Measurements from ENCODE around the gene LDLRAD3.

DNA sequence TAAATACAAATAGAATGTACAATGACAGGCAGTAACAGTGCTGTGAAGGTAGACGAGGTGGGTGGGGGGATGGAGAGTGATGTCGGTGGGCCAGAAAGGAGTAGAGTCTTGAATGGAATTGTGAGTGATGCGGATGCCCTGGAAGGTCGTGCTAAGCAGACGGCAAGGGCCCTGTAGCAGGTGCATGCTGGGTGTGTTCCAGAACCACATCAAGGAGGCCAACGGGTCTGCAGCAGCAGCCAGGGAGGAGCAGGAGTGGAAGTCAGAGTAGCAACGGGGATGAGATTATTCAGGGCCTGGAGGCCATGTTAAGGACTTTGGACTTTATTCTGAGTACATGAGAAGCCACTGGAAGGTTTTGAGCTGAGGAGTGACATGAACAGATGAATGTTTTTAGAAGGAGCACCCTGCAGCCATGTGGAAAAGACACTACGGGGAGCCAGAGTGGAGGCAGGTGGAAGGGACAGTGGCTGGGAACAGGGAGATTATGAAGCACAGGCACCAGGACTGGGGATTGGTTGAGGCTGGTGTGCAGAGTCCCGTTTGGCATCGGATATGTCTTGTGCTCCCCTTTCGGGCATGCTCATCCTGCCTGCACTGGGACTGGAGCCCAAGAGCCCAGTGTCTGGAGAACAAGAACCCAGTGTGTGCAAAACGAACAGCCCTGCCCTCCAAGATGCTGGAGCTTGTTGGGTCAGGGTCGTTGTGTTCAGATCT, 271.3 kb downstream of the LDLRAD3 start:
- TF ChIP-seq, protein P1, sequence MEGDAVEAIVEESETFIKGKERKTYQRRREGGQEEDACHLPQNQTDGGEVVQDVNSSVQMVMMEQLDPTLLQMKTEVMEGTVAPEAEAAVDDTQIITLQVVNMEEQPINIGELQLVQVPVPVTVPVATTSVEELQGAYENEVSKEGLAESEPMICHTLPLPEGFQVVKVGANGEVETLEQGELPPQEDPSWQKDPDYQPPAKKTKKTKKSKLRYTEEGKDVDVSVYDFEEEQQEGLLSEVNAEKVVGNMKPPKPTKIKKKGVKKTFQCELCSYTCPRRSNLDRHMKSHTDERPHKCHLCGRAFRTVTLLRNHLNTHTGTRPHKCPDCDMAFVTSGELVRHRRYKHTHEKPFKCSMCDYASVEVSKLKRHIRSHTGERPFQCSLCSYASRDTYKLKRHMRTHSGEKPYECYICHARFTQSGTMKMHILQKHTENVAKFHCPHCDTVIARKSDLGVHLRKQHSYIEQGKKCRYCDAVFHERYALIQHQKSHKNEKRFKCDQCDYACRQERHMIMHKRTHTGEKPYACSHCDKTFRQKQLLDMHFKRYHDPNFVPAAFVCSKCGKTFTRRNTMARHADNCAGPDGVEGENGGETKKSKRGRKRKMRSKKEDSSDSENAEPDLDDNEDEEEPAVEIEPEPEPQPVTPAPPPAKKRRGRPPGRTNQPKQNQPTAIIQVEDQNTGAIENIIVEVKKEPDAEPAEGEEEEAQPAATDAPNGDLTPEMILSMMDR (IDR thresholded peaks at IDR 0.05 in 2 of 3, conservative IDR thresholded peaks at IDR 0.05 in 1 of 3; ENCODE audit: borderline replicate concordance in 1 of 3, insufficient read depth in 1 of 3, low read depth in 2 of 3, low read length in 2 of 3), result no peak
- TF ChIP-seq EZH2 (IDR thresholded peaks at IDR 0.05), result no peak
- TF ChIP-seq EZH2phosphoT487 (IDR thresholded peaks at IDR 0.05; ENCODE audit: borderline replicate concordance), result no peak
- TF ChIP-seq ZFX (IDR thresholded peaks at IDR 0.05), result no peak
- no peak for TF ChIP-seq POLR2AphosphoS5 (IDR thresholded peaks at IDR 0.05; ENCODE audit: low read depth, low read length)
- no peak for TF ChIP-seq ELF1 (IDR thresholded peaks at IDR 0.05; ENCODE audit: borderline replicate concordance, low read depth)
- TF ChIP-seq CBX3 (IDR thresholded peaks at IDR 0.05; ENCODE audit: low read depth), result no peak
- TF ChIP-seq POLR2A (IDR thresholded peaks at IDR 0.05; ENCODE audit: borderline replicate concordance, extremely low read depth, insufficient read depth, insufficient read length), result no peak
- TF ChIP-seq, protein P2, sequence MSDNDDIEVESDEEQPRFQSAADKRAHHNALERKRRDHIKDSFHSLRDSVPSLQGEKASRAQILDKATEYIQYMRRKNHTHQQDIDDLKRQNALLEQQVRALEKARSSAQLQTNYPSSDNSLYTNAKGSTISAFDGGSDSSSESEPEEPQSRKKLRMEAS (IDR thresholded peaks at IDR 0.05), result no peak
